ENCODE data around the gene ANTXR1.

ANTXR1 gene

DNA sequence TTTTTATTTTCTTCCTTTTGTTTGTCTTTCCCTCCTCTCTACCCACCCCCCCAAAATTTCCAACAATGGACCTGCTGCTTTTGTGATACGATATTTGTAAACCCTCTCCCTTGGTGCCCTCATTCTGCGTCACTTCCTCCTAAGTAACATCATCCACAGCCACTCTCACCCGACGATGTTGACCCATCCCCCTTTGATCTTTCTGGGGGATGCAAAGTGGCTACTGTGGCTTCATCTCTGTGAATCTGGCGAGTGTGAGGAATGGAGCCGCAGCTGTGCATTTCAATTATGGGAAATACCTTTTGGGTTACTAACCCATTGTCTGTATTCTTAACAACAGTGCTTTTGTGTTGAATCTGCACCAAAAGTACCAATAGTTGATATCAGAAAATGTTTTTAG, 19.4 kb downstream of the ANTXR1 start:
- Histone ChIP-seq H3K27me3 (ENCODE audit: insufficient read depth, low read length, poor library complexity, severe bottlenecking) (no peaks in the 10 kb centered on the region), H3K4me1 (ENCODE audit: insufficient read depth, low read length, poor library complexity, severe bottlenecking) (no peaks in the 10 kb centered on the region), H3K4me3 (ENCODE audit: low read length, poor library complexity, severe bottlenecking) (no peak overlapping the region), H2AFZ (ENCODE audit: low read length) (no peak overlapping the region), H3K36me3 (ENCODE audit: insufficient read depth, low read length) (no peaks in the 10 kb centered on the region), H3K4me2 (ENCODE audit: low read depth, low read length, poor library complexity, severe bottlenecking) (no peak overlapping the region), H3K79me2 (ENCODE audit: insufficient read depth, low read length) (no peaks in the 10 kb centered on the region), H3K9me2 (replicated peaks; ENCODE audit: low read depth, low read length) (no peaks in the 10 kb centered on the region), H3F3A (ENCODE audit: low read depth) (no peaks in the 10 kb centered on the region), H3K9ac (ENCODE audit: low read depth, low read length, poor library complexity, severe bottlenecking) (no peak overlapping the region), H3K9me3 (ENCODE audit: insufficient read depth, low read depth, low read length) (no peaks in the 10 kb centered on the region), H4K20me1 (ENCODE audit: insufficient read depth, low read length, poor library complexity, severe bottlenecking) (no peaks in the 10 kb centered on the region)
- no peak for TF ChIP-seq EZH2phosphoT487 (IDR thresholded peaks at IDR 0.05; ENCODE audit: borderline replicate concordance)
- TF ChIP-seq, protein P1, sequence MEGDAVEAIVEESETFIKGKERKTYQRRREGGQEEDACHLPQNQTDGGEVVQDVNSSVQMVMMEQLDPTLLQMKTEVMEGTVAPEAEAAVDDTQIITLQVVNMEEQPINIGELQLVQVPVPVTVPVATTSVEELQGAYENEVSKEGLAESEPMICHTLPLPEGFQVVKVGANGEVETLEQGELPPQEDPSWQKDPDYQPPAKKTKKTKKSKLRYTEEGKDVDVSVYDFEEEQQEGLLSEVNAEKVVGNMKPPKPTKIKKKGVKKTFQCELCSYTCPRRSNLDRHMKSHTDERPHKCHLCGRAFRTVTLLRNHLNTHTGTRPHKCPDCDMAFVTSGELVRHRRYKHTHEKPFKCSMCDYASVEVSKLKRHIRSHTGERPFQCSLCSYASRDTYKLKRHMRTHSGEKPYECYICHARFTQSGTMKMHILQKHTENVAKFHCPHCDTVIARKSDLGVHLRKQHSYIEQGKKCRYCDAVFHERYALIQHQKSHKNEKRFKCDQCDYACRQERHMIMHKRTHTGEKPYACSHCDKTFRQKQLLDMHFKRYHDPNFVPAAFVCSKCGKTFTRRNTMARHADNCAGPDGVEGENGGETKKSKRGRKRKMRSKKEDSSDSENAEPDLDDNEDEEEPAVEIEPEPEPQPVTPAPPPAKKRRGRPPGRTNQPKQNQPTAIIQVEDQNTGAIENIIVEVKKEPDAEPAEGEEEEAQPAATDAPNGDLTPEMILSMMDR (conservative IDR thresholded peaks at IDR 0.05; ENCODE audit: low read length) = no peak

DNA sequence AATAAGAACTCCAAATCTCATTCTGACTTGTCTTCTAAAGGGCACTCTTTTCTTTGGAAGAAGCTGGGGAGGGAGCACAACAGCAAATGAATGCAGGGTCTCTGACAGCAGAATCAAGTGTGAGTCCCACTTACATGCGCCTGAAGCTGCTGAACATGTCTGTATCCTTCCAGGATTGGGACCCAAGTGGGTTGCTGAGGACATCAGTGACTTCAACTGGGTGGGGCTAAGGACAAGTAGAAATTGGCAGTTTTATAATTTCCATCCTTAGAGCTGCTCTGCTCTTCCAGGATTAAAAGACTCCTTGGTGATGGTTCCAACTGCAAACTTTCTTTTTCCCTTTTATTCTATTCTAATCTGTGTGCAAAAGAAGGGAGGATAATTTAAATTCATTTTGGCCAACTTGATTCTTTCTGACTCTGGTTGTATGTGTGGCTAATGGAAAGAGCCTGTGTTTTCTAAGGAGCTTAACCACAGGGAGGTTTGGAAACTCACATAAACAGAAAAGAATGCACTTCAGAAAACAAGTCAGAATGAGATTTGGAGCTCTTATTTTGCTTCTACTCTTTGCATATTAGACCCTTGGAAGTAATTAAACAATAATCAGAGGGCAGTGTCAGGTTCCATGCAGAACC, 20.6 kb downstream of the ANTXR1 start:
- Histone ChIP-seq H3K36me3 (ENCODE audit: insufficient read depth, low read length) (no peaks in the 10 kb centered on the region), H3K9me3 (ENCODE audit: insufficient read depth, low read depth, low read length) (no peaks in the 10 kb centered on the region), H3K4me2 (ENCODE audit: low read depth, low read length, poor library complexity, severe bottlenecking) (no peak overlapping the region), H3K4me3 (ENCODE audit: low read length, poor library complexity, severe bottlenecking) (no peak overlapping the region), H2AFZ (ENCODE audit: low read length) (no peak overlapping the region), H3K4me1 (ENCODE audit: insufficient read depth, low read length, poor library complexity, severe bottlenecking) (no peaks in the 10 kb centered on the region), H3K9ac (ENCODE audit: low read depth, low read length, poor library complexity, severe bottlenecking) (no peak overlapping the region), H3K9me2 (replicated peaks; ENCODE audit: low read depth, low read length) (no peaks in the 10 kb centered on the region), H3K79me2 (ENCODE audit: insufficient read depth, low read length) (no peaks in the 10 kb centered on the region), H3K27me3 (ENCODE audit: insufficient read depth, low read length, poor library complexity, severe bottlenecking) (no peaks in the 10 kb centered on the region), H4K20me1 (ENCODE audit: insufficient read depth, low read length, poor library complexity, severe bottlenecking) (no peaks in the 10 kb centered on the region), H3F3A (ENCODE audit: low read depth) (no peaks in the 10 kb centered on the region)
- no peak for TF ChIP-seq EZH2phosphoT487 (IDR thresholded peaks at IDR 0.05; ENCODE audit: borderline replicate concordance)
- TF ChIP-seq, protein P1 (conservative IDR thresholded peaks at IDR 0.05; ENCODE audit: low read length) = no peak

DNA sequence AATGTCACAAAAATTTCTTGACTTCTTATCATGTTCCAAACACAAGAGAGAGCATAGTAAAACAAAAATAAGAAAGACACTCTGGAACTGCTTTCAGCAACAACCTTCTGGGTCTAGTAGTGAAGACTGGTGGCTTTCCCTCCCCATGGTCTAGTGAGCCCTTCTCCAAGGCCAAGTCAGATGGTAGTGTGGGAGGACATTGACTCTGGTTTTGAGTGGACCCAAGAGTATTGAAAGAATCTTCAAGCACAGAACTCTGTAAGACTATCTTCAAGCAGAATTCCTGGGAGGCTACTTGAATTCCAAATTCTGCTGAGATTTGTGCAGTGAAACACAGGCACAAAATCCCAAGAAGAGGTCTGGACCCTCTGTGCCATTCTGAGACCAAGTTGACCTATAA, 21.1 kb downstream of the ANTXR1 start:
- Histone ChIP-seq H3F3A (ENCODE audit: low read depth) (no peaks in the 10 kb centered on the region), H4K20me1 (ENCODE audit: insufficient read depth, low read length, poor library complexity, severe bottlenecking) (no peaks in the 10 kb centered on the region), H3K4me3 (ENCODE audit: low read length, poor library complexity, severe bottlenecking) (no peak overlapping the region), H3K4me1 (ENCODE audit: insufficient read depth, low read length, poor library complexity, severe bottlenecking) (no peaks in the 10 kb centered on the region), H3K79me2 (ENCODE audit: insufficient read depth, low read length) (no peaks in the 10 kb centered on the region), H3K27me3 (ENCODE audit: insufficient read depth, low read length, poor library complexity, severe bottlenecking) (no peaks in the 10 kb centered on the region), H3K9me3 (ENCODE audit: insufficient read depth, low read depth, low read length) (no peaks in the 10 kb centered on the region), H3K9me2 (replicated peaks; ENCODE audit: low read depth, low read length) (no peaks in the 10 kb centered on the region), H3K36me3 (ENCODE audit: insufficient read depth, low read length) (no peaks in the 10 kb centered on the region), H2AFZ (ENCODE audit: low read length) (no peak overlapping the region), H3K9ac (ENCODE audit: low read depth, low read length, poor library complexity, severe bottlenecking) (no peak overlapping the region), H3K4me2 (ENCODE audit: low read depth, low read length, poor library complexity, severe bottlenecking) (no peak overlapping the region)
- TF ChIP-seq, protein P1 (conservative IDR thresholded peaks at IDR 0.05; ENCODE audit: low read length) = no peak
- TF ChIP-seq EZH2phosphoT487 (IDR thresholded peaks at IDR 0.05; ENCODE audit: borderline replicate concordance) = no peak
